Measurements from ENCODE around the gene RPL18. TPM values are rescaled to one million over a fixed set of nuclear protein-coding genes. Genes with fewer than 3 reads are reported as not detected.
"Not testable (repeated sequence)": the region's sequence is repeated elsewhere in the genome, so short reads cannot be mapped to it uniquely, and the experiment has no call there.

RPL18 gene
- total and polyA plus RNA-seq, 8 donors = 1,028 to 1,744 (median 1,547) TPM

GRCh38 chr19:48660852-48661710 lies 42.1 kb upstream of the RPL18 start:
- H3K9me3 ChIP-seq = no peaks in the 10 kb centered on the region
- no peaks in the 10 kb centered on the region for H3K27me3 ChIP-seq
- TF ChIP-seq CTCF (IDR thresholded peaks at IDR 0.05) = no peak
- H3K4me1 ChIP-seq = peaks cover 5 to 13% of the 10 kb centered on the region in 2 donors
- H3K27ac ChIP-seq = peak overlapping the region; percentile 58 to 67
- ATAC-seq (peak; percentile 91), DNase-seq (peak; percentile 68 to 88 (median 82))
- H3K36me3 ChIP-seq = no peaks in the 10 kb centered on the region
- intact Hi-C loops (cut with DNase I) = no loop called here
- H3K4me3 ChIP-seq = no peak overlapping the region

- H3K27me3 ChIP-seq = no peaks in the 10 kb centered on the region
- no peak for DNase-seq
Observed at GRCh38 chr19:48659768-48660167, 40.8 kb upstream of the RPL18 start.

GRCh38 chr19:48658483-48658882 lies 39.5 kb upstream of the RPL18 start:
- intact Hi-C loops (cut with DNase I) = no loop called here
- H3K36me3 ChIP-seq = no peaks in the 10 kb centered on the region
- ATAC-seq (no peak), DNase-seq (no peak)
- no peaks in the 10 kb centered on the region for H3K27me3 ChIP-seq
- no peaks in the 10 kb centered on the region for H3K9me3 ChIP-seq
- no peak overlapping the region for H3K27ac ChIP-seq
- no peak overlapping the region for H3K4me3 ChIP-seq
- TF ChIP-seq CTCF (IDR thresholded peaks at IDR 0.05) = no peak
- peaks cover 5 to 13% of the 10 kb centered on the region in 2 donors for H3K4me1 ChIP-seq

More at GRCh38 chr19:48659768-48660167, 40.8 kb upstream of the RPL18 start:
- H3K4me3 ChIP-seq = no peak overlapping the region
- H3K27ac ChIP-seq = no peak overlapping the region
- no peaks in the 10 kb centered on the region for H3K9me3 ChIP-seq
- H3K36me3 ChIP-seq = no peaks in the 10 kb centered on the region
- peak; percentile 67 for ATAC-seq
- intact Hi-C loops (cut with DNase I) = no loop called here
- peaks cover 5 to 13% of the 10 kb centered on the region in 2 donors for H3K4me1 ChIP-seq
- no peak for TF ChIP-seq CTCF (IDR thresholded peaks at IDR 0.05)

GRCh38 chr19:48657828-48658227 lies 38.9 kb upstream of the RPL18 start:
- H3K9me3 ChIP-seq; H3K27me3 ChIP-seq; intact Hi-C loops (cut with DNase I); H3K4me3 ChIP-seq; H3K36me3 ChIP-seq; DNase-seq; H3K27ac ChIP-seq; ATAC-seq: not testable (repeated sequence)
- H3K4me1 ChIP-seq = peaks cover 5 to 13% of the 10 kb centered on the region in 2 donors

GRCh38 chr19:48656840-48657474 lies 38.0 kb upstream of the RPL18 start:
- Histone ChIP-seq H3K27me3 (no peaks in the 10 kb centered on the region), H3K9me3 (no peaks in the 10 kb centered on the region), H3K27ac (no peak overlapping the region), H3K4me1 (peaks cover 5 to 13% of the 10 kb centered on the region in 2 donors), H3K36me3 (no peaks in the 10 kb centered on the region), H3K4me3 (no peak overlapping the region)
- intact Hi-C loops (cut with DNase I) = no loop called here
- TF ChIP-seq CTCF (IDR thresholded peaks at IDR 0.05) = no peak
- ATAC-seq (no peak), DNase-seq (no peak)
